ENCODE data around the gene PSMB5. TPM values are rescaled to one million over a fixed set of nuclear protein-coding genes. Genes with fewer than 3 reads are reported as not detected.

The PSMB5 gene
- total and polyA plus RNA-seq, 9 of the 15 experiments (the other 6 are each of a cell fraction or from before 2014, with no cell fraction given): 198 to 1,870 (median 269) TPM

DNA sequence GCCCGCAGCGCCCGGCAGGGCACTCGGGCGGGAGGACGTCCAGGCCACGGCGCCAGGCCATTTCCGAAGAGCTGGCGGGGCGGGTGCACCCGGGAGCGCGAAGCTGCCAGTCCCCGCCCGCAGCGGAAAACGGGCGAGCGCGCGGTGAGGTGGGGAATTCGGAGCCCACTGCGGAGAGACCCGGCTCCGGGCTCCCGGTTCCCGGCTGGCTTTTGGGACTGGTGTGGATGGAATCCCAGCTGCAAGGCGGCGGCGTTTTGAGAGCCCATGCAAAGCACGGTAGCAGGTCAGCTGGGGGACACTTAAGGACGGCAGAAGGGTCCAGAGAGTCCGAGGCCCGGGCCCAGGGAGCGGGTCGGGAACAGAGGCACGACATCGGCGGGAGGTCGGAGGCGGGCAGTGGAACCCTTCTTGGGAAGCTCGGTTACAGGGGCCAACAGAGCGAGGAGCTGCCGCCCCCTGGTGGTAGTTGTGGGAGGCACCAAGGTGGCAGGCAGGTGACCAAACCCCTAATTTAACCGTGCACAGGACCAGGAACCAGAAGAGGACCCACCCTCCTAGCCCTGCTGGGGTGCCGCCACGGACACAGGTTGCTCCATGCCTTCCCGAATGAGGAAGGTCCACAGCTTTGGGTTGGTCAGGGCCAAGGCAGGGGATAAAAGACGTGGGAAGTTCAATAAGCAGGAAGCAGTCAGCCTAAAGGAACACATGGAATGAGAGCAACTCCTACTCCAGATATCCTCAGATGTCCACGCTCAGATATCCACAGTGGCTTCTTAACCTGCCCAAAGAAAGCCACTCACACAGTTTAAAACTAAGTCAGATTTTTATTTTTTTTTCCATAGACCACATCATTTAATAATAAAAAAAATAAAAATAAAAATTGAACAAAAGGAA is 23.3 kb upstream of the PSMB5 start (continued):
- TF ChIP-seq, protein P1, sequence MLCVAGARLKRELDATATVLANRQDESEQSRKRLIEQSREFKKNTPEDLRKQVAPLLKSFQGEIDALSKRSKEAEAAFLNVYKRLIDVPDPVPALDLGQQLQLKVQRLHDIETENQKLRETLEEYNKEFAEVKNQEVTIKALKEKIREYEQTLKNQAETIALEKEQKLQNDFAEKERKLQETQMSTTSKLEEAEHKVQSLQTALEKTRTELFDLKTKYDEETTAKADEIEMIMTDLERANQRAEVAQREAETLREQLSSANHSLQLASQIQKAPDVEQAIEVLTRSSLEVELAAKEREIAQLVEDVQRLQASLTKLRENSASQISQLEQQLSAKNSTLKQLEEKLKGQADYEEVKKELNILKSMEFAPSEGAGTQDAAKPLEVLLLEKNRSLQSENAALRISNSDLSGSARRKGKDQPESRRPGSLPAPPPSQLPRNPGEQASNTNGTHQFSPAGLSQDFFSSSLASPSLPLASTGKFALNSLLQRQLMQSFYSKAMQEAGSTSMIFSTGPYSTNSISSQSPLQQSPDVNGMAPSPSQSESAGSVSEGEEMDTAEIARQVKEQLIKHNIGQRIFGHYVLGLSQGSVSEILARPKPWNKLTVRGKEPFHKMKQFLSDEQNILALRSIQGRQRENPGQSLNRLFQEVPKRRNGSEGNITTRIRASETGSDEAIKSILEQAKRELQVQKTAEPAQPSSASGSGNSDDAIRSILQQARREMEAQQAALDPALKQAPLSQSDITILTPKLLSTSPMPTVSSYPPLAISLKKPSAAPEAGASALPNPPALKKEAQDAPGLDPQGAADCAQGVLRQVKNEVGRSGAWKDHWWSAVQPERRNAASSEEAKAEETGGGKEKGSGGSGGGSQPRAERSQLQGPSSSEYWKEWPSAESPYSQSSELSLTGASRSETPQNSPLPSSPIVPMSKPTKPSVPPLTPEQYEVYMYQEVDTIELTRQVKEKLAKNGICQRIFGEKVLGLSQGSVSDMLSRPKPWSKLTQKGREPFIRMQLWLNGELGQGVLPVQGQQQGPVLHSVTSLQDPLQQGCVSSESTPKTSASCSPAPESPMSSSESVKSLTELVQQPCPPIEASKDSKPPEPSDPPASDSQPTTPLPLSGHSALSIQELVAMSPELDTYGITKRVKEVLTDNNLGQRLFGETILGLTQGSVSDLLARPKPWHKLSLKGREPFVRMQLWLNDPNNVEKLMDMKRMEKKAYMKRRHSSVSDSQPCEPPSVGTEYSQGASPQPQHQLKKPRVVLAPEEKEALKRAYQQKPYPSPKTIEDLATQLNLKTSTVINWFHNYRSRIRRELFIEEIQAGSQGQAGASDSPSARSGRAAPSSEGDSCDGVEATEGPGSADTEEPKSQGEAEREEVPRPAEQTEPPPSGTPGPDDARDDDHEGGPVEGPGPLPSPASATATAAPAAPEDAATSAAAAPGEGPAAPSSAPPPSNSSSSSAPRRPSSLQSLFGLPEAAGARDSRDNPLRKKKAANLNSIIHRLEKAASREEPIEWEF (CRISPR knock-in tag; IDR thresholded peaks at IDR 0.05): no peak
- no peak for TF ChIP-seq ZNF766 (CRISPR knock-in tag; conservative IDR thresholded peaks at IDR 0.05)
- TF ChIP-seq TFAM (CRISPR knock-in tag; conservative IDR thresholded peaks at IDR 0.05): no peak
- no peak for TF ChIP-seq XRCC4 (IDR thresholded peaks at IDR 0.05; ENCODE audit: extremely low read depth, insufficient read depth, insufficient read length)
- peak; percentile 34; the same call in 1 of the 2 replicates for TF ChIP-seq MITF (IDR thresholded peaks at IDR 0.05)
- TF ChIP-seq, protein P2, sequence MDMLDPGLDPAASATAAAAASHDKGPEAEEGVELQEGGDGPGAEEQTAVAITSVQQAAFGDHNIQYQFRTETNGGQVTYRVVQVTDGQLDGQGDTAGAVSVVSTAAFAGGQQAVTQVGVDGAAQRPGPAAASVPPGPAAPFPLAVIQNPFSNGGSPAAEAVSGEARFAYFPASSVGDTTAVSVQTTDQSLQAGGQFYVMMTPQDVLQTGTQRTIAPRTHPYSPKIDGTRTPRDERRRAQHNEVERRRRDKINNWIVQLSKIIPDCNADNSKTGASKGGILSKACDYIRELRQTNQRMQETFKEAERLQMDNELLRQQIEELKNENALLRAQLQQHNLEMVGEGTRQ (CRISPR knock-in tag; IDR thresholded peaks at IDR 0.05): no peak
- TF ChIP-seq TEAD4 (IDR thresholded peaks at IDR 0.05; ENCODE audit: low read length): peak; percentile 33; the same call in 1 of the 2 replicates
- TF ChIP-seq TEAD4 (CRISPR knock-in tag; IDR thresholded peaks at IDR 0.05; ENCODE audit: borderline replicate concordance): no peak
- no peak for TF ChIP-seq ZNF445 (CRISPR knock-in tag; IDR thresholded peaks at IDR 0.05; ENCODE audit: low read depth)
- TF ChIP-seq SNRNP70 (optimal IDR thresholded peaks at IDR 0.05; ENCODE audit: low read depth, low read length): no peak
- TF ChIP-seq ZFP30 (CRISPR knock-in tag; IDR thresholded peaks at IDR 0.05; ENCODE audit: borderline replicate concordance): peak; percentile 26; the same call in 1 of the 2 replicates
- no peak for TF ChIP-seq ILF3 (IDR thresholded peaks at IDR 0.05; ENCODE audit: borderline replicate concordance)
- TF ChIP-seq ERF (CRISPR knock-in tag; IDR thresholded peaks at IDR 0.05): 0 out of 2 replicates have a peak, but pooled peaks have one; percentile 28
- no peak for TF ChIP-seq ZNF354B (CRISPR knock-in tag; IDR thresholded peaks at IDR 0.05)
- TF ChIP-seq MNT (conservative IDR thresholded peaks at IDR 0.05): peak in 1 of 2 experiments; percentile 45; a peak in 2 of 4 replicates
- TF ChIP-seq MTA2 (IDR thresholded peaks at IDR 0.05; ENCODE audit: low read depth): no peak
- TF ChIP-seq ZNF239 (CRISPR knock-in tag; IDR thresholded peaks at IDR 0.05): no peak
